Liver (tissue), 9 donors: ENCODE data around the gene RSPRY1. TPM values are rescaled to one million over a fixed set of nuclear protein-coding genes. Genes with fewer than 3 reads are reported as not detected.

Experiments used
- DNase-seq: peaks from one replicate; pipeline ENCODE4 v3.0.0-alpha.2; 2017; ENCODE audit warnings: low spot score
- H3K27ac ChIP-seq, 2 donors: one replicate each; pipeline ENCODE4 v1.7.0; 2013; ENCODE audit warnings: inconsistent platforms in 2 of 2, low read length in 2 of 2, control low read depth in 1 of 2, low read depth in 1 of 2, mild to moderate bottlenecking in 1 of 2
- H3K27me3 ChIP-seq, 4 donors: one replicate each; pipeline versions ENCODE4 v1.6.1 to v1.7.0; 2013; ENCODE audit warnings: low read length in 3 of 4, inconsistent platforms in 1 of 4, mild to moderate bottlenecking in 1 of 4, moderate library complexity in 1 of 4; ENCODE audit not compliant: control insufficient read depth in 4 of 4, insufficient read depth in 4 of 4
- H3K36me3 ChIP-seq, 4 donors: one replicate each; pipeline versions ENCODE4 v1.6.1 to v1.7.0; 2013; ENCODE audit warnings: low read length in 3 of 4, mild to moderate bottlenecking in 3 of 4, low read depth in 1 of 4, moderate library complexity in 1 of 4; ENCODE audit not compliant: control insufficient read depth in 4 of 4, insufficient read depth in 3 of 4
- H3K4me1 ChIP-seq, 4 donors: one replicate each; pipeline versions ENCODE4 v1.6.1 to v1.7.0; 2013; ENCODE audit warnings: low read length in 3 of 4, mild to moderate bottlenecking in 3 of 4, moderate library complexity in 1 of 4; ENCODE audit not compliant: control insufficient read depth in 4 of 4, insufficient read depth in 4 of 4
- H3K4me3 ChIP-seq, 3 donors: one replicate each; pipeline versions ENCODE4 v1.6.1 to v1.7.0; 2013; ENCODE audit warnings: low read length in 3 of 3, control low read depth in 1 of 3, low read depth in 1 of 3, mild to moderate bottlenecking in 1 of 3
- H3K9ac ChIP-seq, 2 donors: one replicate each; pipeline ENCODE4 v1.7.0; 2013; ENCODE audit warnings: low read length in 2 of 2, mild to moderate bottlenecking in 2 of 2, moderate library complexity in 2 of 2, control low read depth in 1 of 2, low read depth in 1 of 2
- H3K9me3 ChIP-seq, 4 donors: one replicate each; pipeline versions ENCODE4 v1.6.1 to v1.7.0; 2013; ENCODE audit warnings: low read length in 3 of 4; ENCODE audit not compliant: control insufficient read depth in 4 of 4
- ATF3 ChIP-seq: IDR thresholded peaks from 2 replicates; pipeline ENCODE4 v1.6.1; 2016; ENCODE audit warnings: antibody characterized with exemption
- CTCF ChIP-seq: fragments of 150-350 bp; IDR thresholded peaks from 2 replicates; pipeline ENCODE4 v1.5.1; 2017; ENCODE audit warnings: improper control_type of control experiment, low read depth, low read length; ENCODE audit not compliant: missing input control
- EGR1 ChIP-seq, 2 donors: IDR thresholded peaks; 2 replicates each; pipeline ENCODE4 v1.6.1; 2016 to 2018; ENCODE audit warnings: antibody characterized with exemption in 2 of 2, low read depth in 2 of 2
- FOXA1 ChIP-seq: IDR thresholded peaks from 2 replicates; pipeline ENCODE4 v1.6.1; 2016; ENCODE audit warnings: antibody characterized with exemption
- FOXA2 ChIP-seq: IDR thresholded peaks from 2 replicates; pipeline ENCODE4 v1.6.1; 2016; ENCODE audit warnings: antibody characterized with exemption
- GABPA ChIP-seq, 2 donors: IDR thresholded peaks in 1 of 2; conservative IDR thresholded peaks in 1 of 2; 2 replicates each; pipeline ENCODE4 v1.6.1; 2016; ENCODE audit warnings: antibody characterized with exemption in 2 of 2, mild to moderate bottlenecking in 1 of 2, moderate library complexity in 1 of 2
- HNF4A ChIP-seq, 2 donors: conservative IDR thresholded peaks; 2 replicates each; pipeline ENCODE4 v1.6.1; 2016; ENCODE audit warnings: antibody characterized with exemption in 2 of 2, mild to moderate bottlenecking in 2 of 2
- HNF4G ChIP-seq: IDR thresholded peaks from 2 replicates; pipeline ENCODE4 v1.6.1; 2016; ENCODE audit warnings: antibody characterized with exemption
- JUND ChIP-seq, 2 donors: IDR thresholded peaks; 2 replicates each; pipeline ENCODE4 v1.6.1; 2016; ENCODE audit warnings: antibody characterized with exemption in 2 of 2
- MAX ChIP-seq: IDR thresholded peaks from 2 replicates; pipeline ENCODE4 v1.6.1; 2016; ENCODE audit warnings: antibody characterized with exemption
- NR2F2 ChIP-seq: IDR thresholded peaks from 2 replicates; pipeline ENCODE4 v1.6.1; 2016; ENCODE audit warnings: antibody characterized with exemption
- RAD21 ChIP-seq, 2 donors: IDR thresholded peaks; 2 replicates each; pipeline ENCODE4 v1.6.1; 2016; ENCODE audit warnings: antibody characterized with exemption in 2 of 2, mild to moderate bottlenecking in 2 of 2
- REST ChIP-seq: IDR thresholded peaks from 2 replicates; pipeline ENCODE4 v1.6.1; 2016; ENCODE audit warnings: antibody characterized with exemption, mild to moderate bottlenecking
- RXRA ChIP-seq, 2 donors: IDR thresholded peaks; 2 replicates each; pipeline ENCODE4 v1.6.1; 2017 to 2018; ENCODE audit warnings: antibody characterized with exemption in 2 of 2, mild to moderate bottlenecking in 1 of 2
- SP1 ChIP-seq: IDR thresholded peaks from 2 replicates; pipeline ENCODE4 v1.6.1; 2018; ENCODE audit warnings: antibody characterized with exemption, mild to moderate bottlenecking
- TAF1 ChIP-seq: conservative IDR thresholded peaks from 2 replicates; pipeline ENCODE4 v1.6.1; 2016; ENCODE audit warnings: antibody characterized with exemption, mild to moderate bottlenecking
- YY1 ChIP-seq: IDR thresholded peaks from 2 replicates; pipeline ENCODE4 v1.6.1; 2016; ENCODE audit warnings: antibody characterized with exemption, mild to moderate bottlenecking
- ZBTB33 ChIP-seq: IDR thresholded peaks from 2 replicates; pipeline ENCODE4 v1.6.1; 2016; ENCODE audit warnings: antibody characterized with exemption
- WGBS: extraction: QIAGEN DNeasy Blood & Tissue Kit; methylation state at CpG from one replicate; pipeline ENCODE4 v1.1.7; 2013; 5-methylcytosine and 5-hydroxymethylcytosine counted together
- polyA plus RNA-seq, 2 donors: library from polyadenylated mRNA; stranded (reverse) in 1 of 2; unstranded in 1 of 2; fragments of 200-250 nt in 1 of 2; fragments of >200 nt in 1 of 2; fragmentation: Nextera tagmentation in 1 of 2; extraction: Ambion mirVana in 1 of 2; gene quantifications; one replicate each; pipeline versions ENCODE4 v1.2.1 to v1.2.3, GENCODE V29; 2013 to 2015
- total RNA-seq, 2 donors: library from RNA; depleted of rRNA; stranded (reverse); fragments of >200 nt; gene quantifications; one replicate each; pipeline ENCODE4 v1.2.3, GENCODE V29; 2014
- donor health status: healthy.
- donor health status: healthy.
- donor health status: healthy.
- donor health status: healthy.
- donor health status: healthy.

The RSPRY1 gene
- total and polyA plus RNA-seq, 4 donors: 10.9 to 27.6 (median 20.2) TPM

- Histone ChIP-seq H3K4me1 (peaks cover 0 to 5% (median under 1%) of the 10 kb centered on the region in 4 donors), H3K27ac (no peak overlapping the region), H3K9me3 (no peaks in the 10 kb centered on the region), H3K9ac (no peak overlapping the region), H3K36me3 (no peaks in the 10 kb centered on the region), H3K27me3 (no peaks in the 10 kb centered on the region), H3K4me3 (no peak overlapping the region)
- WGBS: 93% methylated on average over 9 of the region's 9 CpGs
- no peak for TF ChIP-seq EGR1 (IDR thresholded peaks at IDR 0.05; ENCODE audit: low read depth in 2 of 2)
- no peak for TF ChIP-seq HNF4G
- no peak for TF ChIP-seq YY1
- TF ChIP-seq CTCF: no peak
- TF ChIP-seq RAD21 (IDR thresholded peaks at IDR 0.05): no peak
- no peak for TF ChIP-seq TAF1
- TF ChIP-seq ATF3: no peak
- DNase-seq: no peak
Observed at GRCh38 chr16:57261806-57262205, 75.7 kb downstream of the RSPRY1 start.

GRCh38 chr16:57262841-57263540 lies 76.9 kb downstream of the RSPRY1 start:
- TF ChIP-seq REST (no peak), SP1 (no peak), TAF1 (no peak), ATF3 (no peak), RAD21 (IDR thresholded peaks at IDR 0.05) (no peak), ZBTB33 (no peak), GABPA (IDR thresholded peaks at IDR 0.05 in 1 of 2, conservative IDR thresholded peaks at IDR 0.05 in 1 of 2) (no peak), HNF4G (no peak), FOXA1 (no peak), JUND (IDR thresholded peaks at IDR 0.05) (no peak), HNF4A (conservative IDR thresholded peaks at IDR 0.05) (no peak), RXRA (IDR thresholded peaks at IDR 0.05) (no peak), EGR1 (IDR thresholded peaks at IDR 0.05; ENCODE audit: low read depth in 2 of 2) (no peak), FOXA2 (no peak), CTCF (no peak), YY1 (no peak), MAX (no peak), NR2F2 (no peak)
- 89% methylated on average over 17 of the region's 17 CpGs for WGBS
- no peak overlapping the region for H3K9ac ChIP-seq
- H3K27me3 ChIP-seq: no peaks in the 10 kb centered on the region
- H3K4me3 ChIP-seq: no peak overlapping the region
- no peak overlapping the region for H3K27ac ChIP-seq
- no peaks in the 10 kb centered on the region for H3K36me3 ChIP-seq
- H3K4me1 ChIP-seq: peaks cover 0 to 4% (median 0%) of the 10 kb centered on the region in 4 donors
- no peak for DNase-seq
- no peaks in the 10 kb centered on the region for H3K9me3 ChIP-seq
